Endothelial cell of umbilical vein (primary cell): ENCODE measurements around the gene FUT4. TPM values are rescaled to one million over a fixed set of nuclear protein-coding genes. Genes with fewer than 3 reads are reported as not detected.

Experiments used
- BruUV-seq: library from RNA; stranded (reverse); fragments of 400-500 nt; replicated peaks from 2 replicates; lab custom pipeline; 2021; lab: Mats Ljungman, UMichigan
- CTCF ChIA-PET: fragments of 300-600, 350-600 bp; sonication (Branson Sonifier 250); formaldehyde crosslinking; loops from one replicate; lab custom pipeline; 2021; ENCODE audit warnings: antibody characterized with exemption, inconsistent platforms; lab: Charles Lee
- POLR2A ChIA-PET: fragments of 300-600, 350-600 bp; sonication (Branson Sonifier 250); formaldehyde crosslinking; loops from one replicate; lab custom pipeline; 2021; ENCODE audit warnings: antibody characterized with exemption, inconsistent platforms; lab: Charles Lee
- DNase-seq: peaks from one replicate; pipeline ENCODE4 v3.0.0-alpha.2; 2011; ENCODE audit warnings: low read depth, low spot score
- FAIRE-seq: peaks from 2 replicates; lab custom pipeline; 2011; peaks lifted over from hg19 to GRCh38; lab: Jason Lieb, UNC
- H2AFZ ChIP-seq: 2 replicates; pipeline ENCODE4 v1.6.0; 2012; ENCODE audit warnings: low read depth, low read length, control low read depth, inconsistent platforms
- H3K27ac ChIP-seq: 2 replicates; pipeline ENCODE4 v1.5.1; 2011; ENCODE audit warnings: low read depth, mild to moderate bottlenecking, control low read depth, low read length, moderate library complexity; ENCODE audit not compliant: insufficient read depth
- H3K27me3 ChIP-seq, 2 experiments: 2 replicates each; pipeline versions ENCODE4 v1.6.0 to v1.6.1; 2011; ENCODE audit warnings: low read length in 2 of 2, mixed read lengths in 1 of 2; ENCODE audit not compliant: control insufficient read depth in 2 of 2, insufficient read depth in 2 of 2
- H3K36me3 ChIP-seq, 2 experiments: 2 replicates in 1 of 2; 3 replicates in 1 of 2; pipeline ENCODE4 v1.5.1; 2011; ENCODE audit warnings: low read length in 2 of 2, mild to moderate bottlenecking in 1 of 2, moderate library complexity in 1 of 2; ENCODE audit not compliant: control insufficient read depth in 2 of 2, insufficient read depth in 2 of 2; ENCODE audit errors: extremely low read depth in 1 of 2
- H3K4me1 ChIP-seq: 3 replicates; pipeline ENCODE4 v1.5.1; 2011; ENCODE audit warnings: mild to moderate bottlenecking, low read length; ENCODE audit not compliant: control insufficient read depth, insufficient read depth; ENCODE audit errors: extremely low read depth
- H3K4me2 ChIP-seq: 2 replicates; pipeline ENCODE4 v1.6.1; 2011; ENCODE audit warnings: low read length, control low read depth, mixed read lengths; ENCODE audit not compliant: insufficient read depth
- H3K4me3 ChIP-seq, 3 experiments: fragments of 200-600 bp in 1 of 3; sonication (generic), shearing (Covaris generic) in 1 of 3; replicated peaks in 1 of 3; 2 replicates each; pipeline ENCODE4 v1.5.1; 2011 to 2016; ENCODE audit warnings: control low read depth in 3 of 3, low read length in 3 of 3, mild to moderate bottlenecking in 2 of 3, inconsistent platforms in 1 of 3, low read depth in 1 of 3, moderate library complexity in 1 of 3; ENCODE audit not compliant: insufficient read depth in 1 of 3
- H3K79me2 ChIP-seq: 2 replicates; pipeline ENCODE4 v1.6.0; 2012; ENCODE audit warnings: low read length, inconsistent platforms; ENCODE audit not compliant: control insufficient read depth, insufficient read depth
- H3K9ac ChIP-seq: replicated peaks from 2 replicates; pipeline ENCODE3; 2011; ENCODE audit warnings: low read length, control low read depth; ENCODE audit not compliant: insufficient read depth; ENCODE audit errors: extremely low read depth
- H3K9me1 ChIP-seq: replicated peaks from 3 replicates; pipeline ENCODE4 v1.6.0; 2011; ENCODE audit warnings: mild to moderate bottlenecking, low read length; ENCODE audit not compliant: control insufficient read depth, insufficient read depth; ENCODE audit errors: extremely low read depth
- H3K9me3 ChIP-seq: replicated peaks from 2 replicates; pipeline ENCODE4 v1.5.1; 2012; ENCODE audit warnings: low read length, inconsistent platforms; ENCODE audit not compliant: control insufficient read depth, insufficient read depth
- H4K20me1 ChIP-seq: replicated peaks from 2 replicates; pipeline ENCODE3; 2011; ENCODE audit warnings: mild to moderate bottlenecking, low read length; ENCODE audit not compliant: control insufficient read depth, insufficient read depth; ENCODE audit errors: extremely low read depth
- EZH2 ChIP-seq: IDR thresholded peaks from 2 replicates; pipeline ENCODE4 v1.6.1; 2012; ENCODE audit warnings: borderline replicate concordance, low read depth, mild to moderate bottlenecking, moderate library complexity, low read length, inconsistent platforms; ENCODE audit not compliant: severe bottlenecking
- FOS ChIP-seq: IDR thresholded peaks from 2 replicates; pipeline ENCODE4 v1.6.1; 2011; ENCODE audit warnings: mild to moderate bottlenecking, low read length, moderate library complexity, borderline replicate concordance; ENCODE audit not compliant: insufficient read depth
- GATA2 ChIP-seq: IDR thresholded peaks from 2 replicates; pipeline ENCODE4 v1.7.0; 2011; ENCODE audit warnings: low read depth, mild to moderate bottlenecking, moderate library complexity, mixed read lengths, low read length; ENCODE audit not compliant: insufficient read length, insufficient read depth
- JUN ChIP-seq: IDR thresholded peaks from 2 replicates; pipeline ENCODE4 v1.6.1; 2011; ENCODE audit warnings: borderline replicate concordance, low read depth; ENCODE audit not compliant: insufficient read length, insufficient read depth
- MYC ChIP-seq: IDR thresholded peaks from one replicate; pipeline ENCODE4 v1.6.1; 2011; ENCODE audit warnings: mild to moderate bottlenecking, low read depth, low read length
- POLR2A ChIP-seq: IDR thresholded peaks from 2 replicates; pipeline ENCODE4 v1.6.1; 2012; ENCODE audit warnings: low read depth, mild to moderate bottlenecking, control low read depth, low read length
- POLR2AphosphoS5 ChIP-seq: IDR thresholded peaks from 2 replicates; pipeline ENCODE4 v1.6.1; 2012; ENCODE audit warnings: low read depth, mild to moderate bottlenecking, control low read depth, low read length, moderate library complexity; ENCODE audit not compliant: insufficient read depth
- dilution Hi-C: fragments of 300-500 bp; cut with MboI; formaldehyde crosslinking; loops from one replicate; pipeline ENCODE4 v1.15.0; 2019; ENCODE audit warnings: low sequenced_read_pairs; ENCODE audit not compliant: extremely low pct_ligation_motif_present
- intact Hi-C: fragments of 100-400 bp; cut with micrococcal nuclease; formaldehyde crosslinking; loops from one replicate; pipeline ENCODE4 v1.10.0; 2022
- polyA plus RNA-seq, 4 experiments: library from polyadenylated mRNA; depleted of rRNA in 3 of 4; stranded (reverse) in 3 of 4; unstranded in 1 of 4; fragments of >200 nt; gene quantifications; 2 replicates each; pipeline versions ENCODE4 v1.2.1 to v1.2.3, GENCODE V29; 2011 to 2012; ENCODE audit warnings: missing spikeins in 1 of 4
- total RNA-seq: library from RNA; stranded (reverse); gene quantifications from 2 replicates; pipeline ENCODE4 v1.2.3, GENCODE V29; 2021
- TF ChIP-seq, protein P1 (sequence below), 2 donors: IDR thresholded peaks; 1 replicate in 1 of 2; 2 replicates in 1 of 2; pipeline ENCODE4 v1.5.1; 2011; ENCODE audit warnings: low read length in 2 of 2, mild to moderate bottlenecking in 2 of 2, moderate library complexity in 2 of 2, control low read depth in 1 of 2, inconsistent platforms in 1 of 2, low read depth in 1 of 2; ENCODE audit not compliant: insufficient read depth in 1 of 2; ENCODE audit errors: extremely low read depth in 1 of 2
- TF ChIP-seq, protein P2 (sequence below): IDR thresholded peaks from 2 replicates; pipeline ENCODE4 v1.6.1; 2011; ENCODE audit not compliant: insufficient read depth, insufficient read length

Gene FUT4
- total and polyA plus RNA-seq, 2 donors (not counting 3 experiments of a cell fraction or from before 2014, with no cell fraction given), result 2.4 to 5.3 TPM

DNA sequence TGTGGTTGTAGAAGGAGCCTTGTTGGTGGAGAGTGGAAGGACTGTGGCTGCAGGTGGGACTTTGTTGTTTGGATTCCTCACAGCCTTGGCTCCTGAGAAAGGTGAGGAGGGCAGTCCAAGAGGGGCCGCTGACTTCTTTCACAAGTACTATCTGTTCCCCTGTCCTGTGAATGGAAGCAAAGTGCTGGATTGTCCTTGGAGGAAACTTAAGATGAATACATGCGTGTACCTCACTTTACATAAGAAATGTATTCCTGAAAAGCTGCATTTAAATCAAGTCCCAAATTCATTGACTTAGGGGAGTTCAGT, 2.4 kb downstream of the FUT4 start:
- Histone ChIP-seq H3K9me3 (no peaks in the 10 kb centered on the region), H3K4me1 (peaks cover 12% of the 10 kb centered on the region), H3K9ac (no peak overlapping the region), H4K20me1 (no peaks in the 10 kb centered on the region), H3K4me2 (peak overlapping the region; percentile 45), H3K27ac (no peak overlapping the region), H3K79me2 (peaks cover 9% of the 10 kb centered on the region), H2AFZ (no peak overlapping the region), H3K9me1 (no peaks in the 10 kb centered on the region), H3K36me3 (no peaks in the 10 kb centered on the region), H3K27me3 (peaks cover 2 to 6% of the 10 kb centered on the region in 2 experiments), H3K4me3 (no peak overlapping the region)
- dilution Hi-C loops, result no loop called here
- TSS peak; percentile 29 for BruUV-seq
- ChIA-PET CTCF (no interaction called here), POLR2A (no interaction called here)
- DNase-seq (no peak), FAIRE-seq (no peak)
- intact Hi-C loops, result loop anchor here (10.0 kb wide), 2 partner anchors 219 to 349 kb away; partner anchors contain the start of gene AMOTL1
- no peak for TF ChIP-seq POLR2A
- no peak for TF ChIP-seq MYC
- TF ChIP-seq, protein P1, sequence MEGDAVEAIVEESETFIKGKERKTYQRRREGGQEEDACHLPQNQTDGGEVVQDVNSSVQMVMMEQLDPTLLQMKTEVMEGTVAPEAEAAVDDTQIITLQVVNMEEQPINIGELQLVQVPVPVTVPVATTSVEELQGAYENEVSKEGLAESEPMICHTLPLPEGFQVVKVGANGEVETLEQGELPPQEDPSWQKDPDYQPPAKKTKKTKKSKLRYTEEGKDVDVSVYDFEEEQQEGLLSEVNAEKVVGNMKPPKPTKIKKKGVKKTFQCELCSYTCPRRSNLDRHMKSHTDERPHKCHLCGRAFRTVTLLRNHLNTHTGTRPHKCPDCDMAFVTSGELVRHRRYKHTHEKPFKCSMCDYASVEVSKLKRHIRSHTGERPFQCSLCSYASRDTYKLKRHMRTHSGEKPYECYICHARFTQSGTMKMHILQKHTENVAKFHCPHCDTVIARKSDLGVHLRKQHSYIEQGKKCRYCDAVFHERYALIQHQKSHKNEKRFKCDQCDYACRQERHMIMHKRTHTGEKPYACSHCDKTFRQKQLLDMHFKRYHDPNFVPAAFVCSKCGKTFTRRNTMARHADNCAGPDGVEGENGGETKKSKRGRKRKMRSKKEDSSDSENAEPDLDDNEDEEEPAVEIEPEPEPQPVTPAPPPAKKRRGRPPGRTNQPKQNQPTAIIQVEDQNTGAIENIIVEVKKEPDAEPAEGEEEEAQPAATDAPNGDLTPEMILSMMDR (IDR thresholded peaks at IDR 0.05; ENCODE audit: extremely low read depth in 1 of 2, insufficient read depth in 1 of 2, low read depth in 1 of 2, low read length in 2 of 2), result no peak
- no peak for TF ChIP-seq GATA2
- no peak for TF ChIP-seq FOS
- TF ChIP-seq EZH2, result no peak
- no peak for TF ChIP-seq JUN
- TF ChIP-seq POLR2AphosphoS5, result no peak
- TF ChIP-seq, protein P2, sequence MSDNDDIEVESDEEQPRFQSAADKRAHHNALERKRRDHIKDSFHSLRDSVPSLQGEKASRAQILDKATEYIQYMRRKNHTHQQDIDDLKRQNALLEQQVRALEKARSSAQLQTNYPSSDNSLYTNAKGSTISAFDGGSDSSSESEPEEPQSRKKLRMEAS, result no peak
